MM.1S (cell line): ENCODE results near the gene KCNMA1.

ENCODE experiments used
- DNase-seq: peaks from one replicate; pipeline ENCODE4 v3.0.0-alpha.2; 2015
- H2AFZ ChIP-seq: fragments of 300-600 bp; sonication (generic); 2 replicates; pipeline ENCODE4 v1.6.0; 2016; ENCODE audit warnings: antibody characterized with exemption, low read length
- H3F3A ChIP-seq: fragments of 300-600 bp; sonication (generic); 2 replicates; pipeline ENCODE4 v1.6.1; 2016; ENCODE audit warnings: mild to moderate bottlenecking, antibody characterized with exemption, low read length, moderate library complexity, mixed read lengths; ENCODE audit not compliant: insufficient read depth
- H3K27ac ChIP-seq: fragments of 300-600 bp; sonication (generic); 2 replicates; pipeline ENCODE4 v1.5.1; 2016; ENCODE audit warnings: mild to moderate bottlenecking, low read length
- H3K27me3 ChIP-seq: fragments of 300-600 bp; sonication (generic); replicated peaks from 2 replicates; pipeline ENCODE4 v1.6.0; 2016; ENCODE audit warnings: low read length; ENCODE audit not compliant: insufficient read depth
- H3K36me3 ChIP-seq: fragments of 300-600 bp; sonication (generic); replicated peaks from 2 replicates; pipeline ENCODE4 v1.6.1; 2016; ENCODE audit warnings: mild to moderate bottlenecking, low read length, mixed read lengths; ENCODE audit not compliant: insufficient read depth
- H3K4me1 ChIP-seq: fragments of 300-600 bp; sonication (generic); 2 replicates; pipeline ENCODE4 v1.6.1; 2016; ENCODE audit warnings: low read length, mixed read lengths
- H3K4me2 ChIP-seq: fragments of 300-600 bp; sonication (generic); 2 replicates; pipeline ENCODE4 v1.6.0; 2016; ENCODE audit warnings: low read depth, low read length
- H3K4me3 ChIP-seq: fragments of 300-600 bp; sonication (generic); 2 replicates; pipeline ENCODE4 v1.5.1; 2016; ENCODE audit warnings: low read length, mixed read lengths
- H3K79me2 ChIP-seq: fragments of 300-600 bp; sonication (generic); 2 replicates; pipeline ENCODE4 v1.6.1; 2016; ENCODE audit warnings: mixed run types, low read length, mixed read lengths
- H3K9ac ChIP-seq: fragments of 300-600 bp; sonication (generic); 2 replicates; pipeline ENCODE4 v1.6.1; 2016; ENCODE audit warnings: low read length, mixed read lengths
- H3K9me2 ChIP-seq: fragments of 300-600 bp; sonication (generic); replicated peaks from 2 replicates; pipeline ENCODE4 v1.6.1; 2016; ENCODE audit warnings: mild to moderate bottlenecking, low read length, mixed read lengths; ENCODE audit not compliant: insufficient read depth
- H3K9me3 ChIP-seq: fragments of 300-600 bp; sonication (generic); replicated peaks from 2 replicates; pipeline ENCODE4 v1.6.1; 2016; ENCODE audit warnings: mild to moderate bottlenecking, low read length, mixed read lengths; ENCODE audit not compliant: insufficient read depth
- H4K20me1 ChIP-seq: fragments of 300-600 bp; sonication (generic); 2 replicates; pipeline ENCODE4 v1.6.1; 2016; ENCODE audit warnings: mild to moderate bottlenecking, low read length, moderate library complexity, mixed read lengths; ENCODE audit not compliant: insufficient read depth
- CTCF ChIP-seq: fragments of 300-600 bp; sonication (generic); IDR thresholded peaks from 2 replicates; pipeline ENCODE4 v1.5.1; 2016; ENCODE audit warnings: antibody characterized with exemption, low read length, mixed read lengths
- EZH2 ChIP-seq: fragments of 300-600 bp; sonication (generic); optimal IDR thresholded peaks from 2 replicates; pipeline ENCODE3; 2017; ENCODE audit warnings: low read depth, mild to moderate bottlenecking, antibody characterized with exemption, low read length, mixed read lengths
- EZH2phosphoT487 ChIP-seq: fragments of 300-600 bp; sonication (generic); IDR thresholded peaks from 2 replicates; pipeline ENCODE4 v1.6.1; 2018; ENCODE audit warnings: antibody characterized with exemption, low read length

KCNMA1 gene

GRCh38 chr10:77296534-77297392 lies 340.8 kb downstream of the KCNMA1 start:
- TF ChIP-seq EZH2: no peak
- TF ChIP-seq EZH2phosphoT487: no peak
- TF ChIP-seq CTCF: no peak
- Histone ChIP-seq H2AFZ (no peak overlapping the region), H4K20me1 (no peaks in the 10 kb centered on the region), H3K27me3 (no peaks in the 10 kb centered on the region), H3F3A (no peaks in the 10 kb centered on the region), H3K27ac (no peak overlapping the region), H3K36me3 (no peaks in the 10 kb centered on the region), H3K79me2 (no peaks in the 10 kb centered on the region), H3K9me3 (no peaks in the 10 kb centered on the region), H3K4me1 (no peaks in the 10 kb centered on the region), H3K4me3 (no peak overlapping the region), H3K4me2 (no peak overlapping the region), H3K9me2 (no peaks in the 10 kb centered on the region), H3K9ac (no peak overlapping the region)
- DNase-seq: no peak

GRCh38 chr10:77293773-77294172 lies 343.8 kb downstream of the KCNMA1 start:
- Histone ChIP-seq H3K27ac (no peak overlapping the region), H4K20me1 (no peaks in the 10 kb centered on the region), H3K4me1 (no peaks in the 10 kb centered on the region), H3K4me3 (no peak overlapping the region), H3K9ac (no peak overlapping the region), H3F3A (no peaks in the 10 kb centered on the region), H3K4me2 (no peak overlapping the region), H2AFZ (no peak overlapping the region), H3K27me3 (no peaks in the 10 kb centered on the region), H3K36me3 (no peaks in the 10 kb centered on the region), H3K9me3 (no peaks in the 10 kb centered on the region), H3K79me2 (no peaks in the 10 kb centered on the region), H3K9me2 (no peaks in the 10 kb centered on the region)
- no peak for TF ChIP-seq EZH2
- no peak for TF ChIP-seq EZH2phosphoT487
- TF ChIP-seq CTCF: no peak
- no peak for DNase-seq

GRCh38 chr10:77293347-77293746 lies 344.3 kb downstream of the KCNMA1 start:
- Histone ChIP-seq H3K79me2 (no peaks in the 10 kb centered on the region), H4K20me1 (no peaks in the 10 kb centered on the region), H3K36me3 (no peaks in the 10 kb centered on the region), H2AFZ (no peak overlapping the region), H3K9me2 (no peaks in the 10 kb centered on the region), H3F3A (no peaks in the 10 kb centered on the region), H3K27me3 (no peaks in the 10 kb centered on the region), H3K4me3 (no peak overlapping the region), H3K27ac (no peak overlapping the region), H3K9ac (no peak overlapping the region), H3K4me2 (no peak overlapping the region), H3K4me1 (no peaks in the 10 kb centered on the region), H3K9me3 (no peaks in the 10 kb centered on the region)
- TF ChIP-seq CTCF: no peak
- no peak for TF ChIP-seq EZH2
- no peak for TF ChIP-seq EZH2phosphoT487
- no peak for DNase-seq
